Thyroid gland (tissue), 4 donors: ENCODE measurements around the gene DLD. TPM values are rescaled to one million over a fixed set of nuclear protein-coding genes. Genes with fewer than 3 reads are reported as not detected.

Experiments
- DNase-seq, 2 donors: peaks; one replicate each; pipeline ENCODE4 v3.0.0-alpha.2; 2019
- H3K27ac ChIP-seq, 3 donors: fragments of 200-600 bp; sonication (generic); 1 replicate in 2 of 3; 2 replicates in 1 of 3; pipeline ENCODE4 v1.5.1; 2016 to 2019; ENCODE audit warnings: mild to moderate bottlenecking in 1 of 3, moderate library complexity in 1 of 3
- H3K27me3 ChIP-seq: fragments of 200-600 bp; sonication (generic); one replicate; pipeline ENCODE4 v1.5.1; 2019
- H3K36me3 ChIP-seq, 2 donors: fragments of 200-600 bp; sonication (generic); one replicate each; pipeline ENCODE4 v1.5.1; 2016 to 2019
- H3K4me1 ChIP-seq, 2 donors: fragments of 200-600 bp; sonication (generic); one replicate each; pipeline ENCODE4 v1.5.1; 2017 to 2019
- H3K4me3 ChIP-seq, 3 donors: fragments of 200-600 bp; sonication (generic); replicated peaks in 1 of 3; 1 replicate in 2 of 3; 2 replicates in 1 of 3; pipeline ENCODE4 v1.5.1; 2016; ENCODE audit warnings: mild to moderate bottlenecking in 1 of 3
- H3K9me3 ChIP-seq: fragments of 200-600 bp; sonication (generic); one replicate; pipeline ENCODE4 v1.5.1; 2017
- POLR2A ChIP-seq, 2 donors: fragments of 450-650 bp; IDR thresholded peaks; one replicate each; pipeline ENCODE4 v1.6.1; 2017; ENCODE audit warnings: antibody characterized with exemption in 2 of 2, mild to moderate bottlenecking in 2 of 2, moderate library complexity in 1 of 2
- WGBS, 2 donors: methylation state at CpG; one replicate each; pipeline ENCODE4 v1.1.5; 2017; 5-methylcytosine and 5-hydroxymethylcytosine counted together
- intact Hi-C: fragments of 100-400 bp; cut with DNase I; formaldehyde crosslinking; loops from one replicate; pipeline ENCODE4 v1.15.1; 2023
- total RNA-seq, 4 donors: library from RNA; depleted of rRNA; stranded (reverse); fragments of >200 nt; gene quantifications; one replicate each; pipeline ENCODE4 v1.2.3, GENCODE V29; 2016
- TF ChIP-seq, protein P1 (sequence below), 6 experiments: fragments of 200-600 bp in 3 of 6; fragments of 450-650 bp in 3 of 6; sonication (generic) in 3 of 6; IDR thresholded peaks; one replicate each; pipeline ENCODE4 v1.5.1; 2016 to 2019; ENCODE audit warnings: antibody characterized with exemption in 6 of 6, mild to moderate bottlenecking in 2 of 6, inconsistent platforms in 1 of 6, moderate library complexity in 1 of 6

Gene DLD
- total RNA-seq, 4 donors from 2014 or later = 108 to 343 (median 213) TPM

DNA sequence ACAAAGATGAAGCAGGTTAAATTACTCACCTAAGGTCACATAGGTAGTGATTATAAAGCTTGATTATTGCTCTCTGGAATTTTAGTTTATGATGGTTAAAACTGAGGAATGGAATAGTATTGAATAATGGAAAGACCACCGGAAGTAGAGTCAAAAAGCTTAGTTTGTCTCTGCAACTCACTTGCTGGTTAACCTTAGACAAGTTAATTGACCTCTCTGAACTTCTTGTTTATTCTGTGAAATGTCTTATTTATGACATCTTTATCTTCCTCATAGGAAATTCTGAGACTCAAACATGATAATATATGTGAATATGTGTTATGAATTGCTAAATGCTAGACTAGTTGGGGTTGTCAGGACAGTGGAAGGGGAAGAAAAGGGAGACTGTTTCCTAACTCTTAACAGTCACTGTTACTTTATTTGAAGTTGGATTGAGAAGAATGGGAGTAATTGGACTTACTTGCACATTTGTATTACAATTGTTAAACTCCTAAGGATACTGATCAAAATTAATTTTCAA, 9.6 kb downstream of the DLD start:
- Histone ChIP-seq H3K4me1 (no peaks in the 10 kb centered on the region), H3K4me3 (no peak overlapping the region), H3K27ac (no peak overlapping the region), H3K9me3 (no peaks in the 10 kb centered on the region), H3K27me3 (no peaks in the 10 kb centered on the region), H3K36me3 (peaks cover 10 to 18% of the 10 kb centered on the region in 2 donors)
- 89 to 93% methylated on average over 1 of the region's 1 CpG for WGBS, 2 donors
- DNase-seq = no peak
- intact Hi-C loops = no loop called here
- TF ChIP-seq, protein P1, sequence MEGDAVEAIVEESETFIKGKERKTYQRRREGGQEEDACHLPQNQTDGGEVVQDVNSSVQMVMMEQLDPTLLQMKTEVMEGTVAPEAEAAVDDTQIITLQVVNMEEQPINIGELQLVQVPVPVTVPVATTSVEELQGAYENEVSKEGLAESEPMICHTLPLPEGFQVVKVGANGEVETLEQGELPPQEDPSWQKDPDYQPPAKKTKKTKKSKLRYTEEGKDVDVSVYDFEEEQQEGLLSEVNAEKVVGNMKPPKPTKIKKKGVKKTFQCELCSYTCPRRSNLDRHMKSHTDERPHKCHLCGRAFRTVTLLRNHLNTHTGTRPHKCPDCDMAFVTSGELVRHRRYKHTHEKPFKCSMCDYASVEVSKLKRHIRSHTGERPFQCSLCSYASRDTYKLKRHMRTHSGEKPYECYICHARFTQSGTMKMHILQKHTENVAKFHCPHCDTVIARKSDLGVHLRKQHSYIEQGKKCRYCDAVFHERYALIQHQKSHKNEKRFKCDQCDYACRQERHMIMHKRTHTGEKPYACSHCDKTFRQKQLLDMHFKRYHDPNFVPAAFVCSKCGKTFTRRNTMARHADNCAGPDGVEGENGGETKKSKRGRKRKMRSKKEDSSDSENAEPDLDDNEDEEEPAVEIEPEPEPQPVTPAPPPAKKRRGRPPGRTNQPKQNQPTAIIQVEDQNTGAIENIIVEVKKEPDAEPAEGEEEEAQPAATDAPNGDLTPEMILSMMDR (IDR thresholded peaks at IDR 0.05) = no peak
- TF ChIP-seq POLR2A (IDR thresholded peaks at IDR 0.05) = no peak

DNA sequence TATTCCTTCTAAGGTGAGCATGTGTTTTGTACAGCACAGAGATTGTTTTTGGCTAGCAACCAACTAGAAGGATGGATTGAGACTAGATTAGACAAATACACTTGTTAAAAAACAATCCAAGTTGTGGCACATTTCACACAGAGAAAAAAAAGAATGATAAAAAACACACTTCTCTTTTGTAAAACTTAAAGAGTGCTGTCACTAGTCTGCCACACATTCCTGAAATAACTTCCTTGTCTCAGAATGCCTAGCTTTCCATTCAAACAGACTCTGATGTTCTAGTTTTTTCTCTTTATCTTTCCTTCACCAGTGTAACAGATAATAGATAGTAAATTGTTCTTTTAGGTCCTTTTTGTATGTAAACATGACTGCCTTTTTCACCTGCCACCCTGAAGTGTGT, 11.4 kb downstream of the DLD start:
- Histone ChIP-seq H3K27me3 (no peaks in the 10 kb centered on the region), H3K27ac (no peak overlapping the region), H3K4me1 (no peaks in the 10 kb centered on the region), H3K4me3 (no peak overlapping the region), H3K36me3 (peaks cover 20 to 35% of the 10 kb centered on the region in 2 donors), H3K9me3 (no peaks in the 10 kb centered on the region)
- DNase-seq = no peak
- intact Hi-C loops = no loop called here
- TF ChIP-seq POLR2A (IDR thresholded peaks at IDR 0.05) = no peak
- TF ChIP-seq, protein P1 (IDR thresholded peaks at IDR 0.05) = no peak

DNA sequence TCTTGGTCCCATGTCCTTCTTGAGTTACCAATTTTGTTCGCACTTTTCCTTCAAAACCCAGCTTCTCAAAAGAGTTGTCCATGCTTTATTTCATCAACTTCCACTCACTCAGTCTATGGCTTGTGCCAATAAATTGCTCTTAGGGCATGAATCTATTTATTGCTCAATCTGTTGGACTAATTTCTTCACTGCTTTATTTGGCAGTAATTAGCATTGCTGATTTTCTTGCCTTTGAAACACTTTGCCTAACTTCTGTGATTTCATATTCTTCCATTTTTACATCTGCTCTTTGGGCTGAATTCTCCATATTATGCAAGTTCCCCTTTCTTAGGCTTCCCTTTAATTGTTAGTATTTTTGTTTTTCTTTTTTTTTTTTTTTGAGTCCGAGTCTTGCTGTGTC, 16.8 kb downstream of the DLD start:
- Histone ChIP-seq H3K4me3 (no peak overlapping the region), H3K27ac (no peak overlapping the region), H3K36me3 (peaks cover 28 to 52% of the 10 kb centered on the region in 2 donors), H3K4me1 (no peaks in the 10 kb centered on the region), H3K27me3 (no peaks in the 10 kb centered on the region), H3K9me3 (no peaks in the 10 kb centered on the region)
- intact Hi-C loops = no loop called here
- TF ChIP-seq, protein P1 (IDR thresholded peaks at IDR 0.05) = no peak
- no peak for TF ChIP-seq POLR2A (IDR thresholded peaks at IDR 0.05)
- 96 to 98% methylated on average over 2 of the region's 2 CpGs for whole genome bisulfite sequencing, 2 donors
- no peak for DNase-seq

DNA sequence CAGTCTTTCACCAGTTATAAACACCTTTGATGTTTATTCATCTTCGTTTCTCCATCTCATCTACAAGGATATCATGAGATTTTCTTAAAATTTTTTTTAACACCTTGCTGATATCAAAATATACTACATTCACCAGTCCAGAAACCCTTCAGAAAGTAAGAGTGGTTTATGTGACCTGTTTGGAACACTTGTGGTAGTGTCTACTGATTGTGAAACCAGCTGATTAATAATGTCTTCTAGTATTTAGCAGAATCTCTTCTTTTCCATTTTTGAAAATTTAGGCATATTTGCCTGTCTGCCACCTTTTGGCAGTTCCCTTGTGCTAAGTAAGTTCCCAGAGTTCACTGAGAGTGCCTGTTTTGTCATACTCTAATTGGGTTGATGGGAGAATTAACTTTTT, 18.5 kb downstream of the DLD start:
- no peak overlapping the region for H3K4me3 ChIP-seq
- H3K4me1 ChIP-seq = no peaks in the 10 kb centered on the region
- TF ChIP-seq POLR2A (IDR thresholded peaks at IDR 0.05) = no peak
- TF ChIP-seq, protein P1 (IDR thresholded peaks at IDR 0.05) = no peak
- DNase-seq = no peak
- H3K27ac ChIP-seq = no peak overlapping the region
- intact Hi-C loops = no loop called here
- H3K36me3 ChIP-seq = peaks cover 20 to 42% of the 10 kb centered on the region in 2 donors
- no peaks in the 10 kb centered on the region for H3K27me3 ChIP-seq
- 98% methylated on average over 1 of the region's 1 CpG for WGBS, 2 donors
- H3K9me3 ChIP-seq = no peaks in the 10 kb centered on the region

DNA sequence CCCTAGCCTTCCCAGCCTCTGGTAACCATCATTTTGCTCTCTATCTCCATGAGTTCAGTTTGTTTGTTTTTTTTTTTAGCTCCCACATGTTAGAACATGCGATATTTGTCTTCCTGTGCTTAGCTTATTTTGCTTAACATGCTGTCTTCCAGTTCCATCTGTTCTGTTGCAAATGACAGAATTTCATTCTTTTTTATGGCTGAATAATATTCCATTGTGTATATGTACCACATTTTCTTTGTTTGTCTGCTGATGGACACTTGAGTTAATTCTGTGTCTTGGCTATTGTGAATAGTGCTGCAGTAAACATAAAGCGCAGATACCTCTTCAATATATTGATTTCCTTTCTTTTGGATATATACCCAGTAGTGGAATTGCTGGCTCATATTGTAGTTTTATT, 21.0 kb downstream of the DLD start:
- Histone ChIP-seq H3K4me3 (no peak overlapping the region), H3K9me3 (no peaks in the 10 kb centered on the region), H3K36me3 (peaks cover 16 to 23% of the 10 kb centered on the region in 2 donors), H3K4me1 (no peaks in the 10 kb centered on the region), H3K27ac (no peak overlapping the region), H3K27me3 (no peaks in the 10 kb centered on the region)
- TF ChIP-seq, protein P1 (IDR thresholded peaks at IDR 0.05) = no peak
- TF ChIP-seq POLR2A (IDR thresholded peaks at IDR 0.05) = no peak
- intact Hi-C loops = no loop called here
- 66 to 98% methylated on average over 2 of the region's 2 CpGs for WGBS, 2 donors
- no peak for DNase-seq
